Kidney (tissue), 14 donors: Measurements from ENCODE around the gene SNX27. TPM values are rescaled to one million over a fixed set of nuclear protein-coding genes. Genes with fewer than 3 reads are reported as not detected.

Experiments
- DNase-seq, 5 donors: peaks; one replicate each; pipeline ENCODE4 v3.0.0-alpha.2; 2013 to 2020
- FAIRE-seq: peaks from 2 replicates; lab custom pipeline; 2012; peaks lifted over from hg19 to GRCh38; lab: Jason Lieb, UNC
- H3K27ac ChIP-seq, 2 donors: one replicate each; pipeline ENCODE4 v1.7.0; 2013; ENCODE audit warnings: low read depth in 2 of 2, low read length in 2 of 2, inconsistent platforms in 1 of 2
- H3K27me3 ChIP-seq: one replicate; pipeline ENCODE4 v1.7.1; 2013; ENCODE audit warnings: low read length, inconsistent platforms; ENCODE audit not compliant: control insufficient read depth, insufficient read depth
- H3K36me3 ChIP-seq, 3 donors: one replicate each; pipeline versions ENCODE4 v1.7.0 to v1.7.1; 2013; ENCODE audit warnings: low read length in 3 of 3, control low read depth in 1 of 3, inconsistent platforms in 1 of 3; ENCODE audit not compliant: insufficient read depth in 3 of 3, control insufficient read depth in 2 of 3
- H3K4me1 ChIP-seq, 3 donors: one replicate each; pipeline versions ENCODE4 v1.7.0 to v1.7.1; 2013; ENCODE audit warnings: low read length in 3 of 3, inconsistent platforms in 1 of 3, low read depth in 1 of 3; ENCODE audit not compliant: control insufficient read depth in 2 of 3, insufficient read depth in 2 of 3
- H3K4me3 ChIP-seq, 3 donors: one replicate each; pipeline versions ENCODE4 v1.7.0 to v1.8.1; 2013; ENCODE audit warnings: low read length in 3 of 3, control low read depth in 1 of 3, inconsistent platforms in 1 of 3
- H3K9ac ChIP-seq, 3 donors: one replicate each; pipeline versions ENCODE4 v1.7.0 to v1.7.1; 2013; ENCODE audit warnings: low read length in 3 of 3, control low read depth in 1 of 3, inconsistent platforms in 1 of 3
- H3K9me3 ChIP-seq, 3 donors: one replicate each; pipeline versions ENCODE4 v1.7.0 to v1.7.1; 2013; ENCODE audit warnings: low read length in 3 of 3, control low read depth in 1 of 3, inconsistent platforms in 1 of 3; ENCODE audit not compliant: control insufficient read depth in 2 of 3, insufficient read depth in 1 of 3
- intact Hi-C: fragments of 100-400 bp; cut with DNase I; formaldehyde crosslinking; loops from one replicate; pipeline ENCODE4 v1.11.1; 2022
- polyA plus RNA-seq: library from polyadenylated mRNA; stranded (reverse); fragments of 350-450 nt; fragmentation: Illumina TruSeq; extraction: RNeasy Lipid Tissue Mini Kit (QIAGEN cat#74804); gene quantifications from one replicate; pipeline ENCODE4 v1.2.3, GENCODE V29; 2014; ENCODE audit warnings: low read depth, low replicate concordance; ENCODE audit not compliant: insufficient read depth
- total RNA-seq: library from RNA; stranded (reverse); fragmentation: NEBNext Ultra II Directional; extraction: Animal tissue kit (Norgen Biotek cat#: 25700); gene quantifications from one replicate; pipeline ENCODE4 v1.2.1, GENCODE V29; 2021
- TF ChIP-seq, protein P1 (sequence below): IDR thresholded peaks from 3 replicates; pipeline ENCODE4 v1.5.1; 2012; ENCODE audit warnings: mild to moderate bottlenecking, moderate library complexity, borderline replicate concordance; ENCODE audit not compliant: insufficient read depth; ENCODE audit errors: extremely low read depth
- donor health status: control.
- donor health status: control.
- donor health status: control.
- donor health status: control.
- donor health status: control.
- donor health status: DM: yes; HTN: yes; CAD: no.
- donor health status: Normal renal cell carcinoma (clear cell type).

Gene SNX27
- total and polyA plus RNA-seq, 2 donors from 2014 or later = 13.5 to 46.3 TPM

GRCh38 chr1:151579436-151580225 lies 32.2 kb upstream of the SNX27 start:
- H3K4me1 ChIP-seq = no peaks in the 10 kb centered on the region
- no peaks in the 10 kb centered on the region for H3K9me3 ChIP-seq
- DNase-seq (no peak), FAIRE-seq (no peak)
- no peaks in the 10 kb centered on the region for H3K27me3 ChIP-seq
- peaks cover 0 to 37% (median 28%) of the 10 kb centered on the region in 3 donors for H3K36me3 ChIP-seq
- H3K9ac ChIP-seq = no peak overlapping the region
- H3K4me3 ChIP-seq = no peak overlapping the region
- TF ChIP-seq, protein P1, sequence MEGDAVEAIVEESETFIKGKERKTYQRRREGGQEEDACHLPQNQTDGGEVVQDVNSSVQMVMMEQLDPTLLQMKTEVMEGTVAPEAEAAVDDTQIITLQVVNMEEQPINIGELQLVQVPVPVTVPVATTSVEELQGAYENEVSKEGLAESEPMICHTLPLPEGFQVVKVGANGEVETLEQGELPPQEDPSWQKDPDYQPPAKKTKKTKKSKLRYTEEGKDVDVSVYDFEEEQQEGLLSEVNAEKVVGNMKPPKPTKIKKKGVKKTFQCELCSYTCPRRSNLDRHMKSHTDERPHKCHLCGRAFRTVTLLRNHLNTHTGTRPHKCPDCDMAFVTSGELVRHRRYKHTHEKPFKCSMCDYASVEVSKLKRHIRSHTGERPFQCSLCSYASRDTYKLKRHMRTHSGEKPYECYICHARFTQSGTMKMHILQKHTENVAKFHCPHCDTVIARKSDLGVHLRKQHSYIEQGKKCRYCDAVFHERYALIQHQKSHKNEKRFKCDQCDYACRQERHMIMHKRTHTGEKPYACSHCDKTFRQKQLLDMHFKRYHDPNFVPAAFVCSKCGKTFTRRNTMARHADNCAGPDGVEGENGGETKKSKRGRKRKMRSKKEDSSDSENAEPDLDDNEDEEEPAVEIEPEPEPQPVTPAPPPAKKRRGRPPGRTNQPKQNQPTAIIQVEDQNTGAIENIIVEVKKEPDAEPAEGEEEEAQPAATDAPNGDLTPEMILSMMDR = no peak
- intact Hi-C loops = no loop called here
- no peak overlapping the region for H3K27ac ChIP-seq

DNA sequence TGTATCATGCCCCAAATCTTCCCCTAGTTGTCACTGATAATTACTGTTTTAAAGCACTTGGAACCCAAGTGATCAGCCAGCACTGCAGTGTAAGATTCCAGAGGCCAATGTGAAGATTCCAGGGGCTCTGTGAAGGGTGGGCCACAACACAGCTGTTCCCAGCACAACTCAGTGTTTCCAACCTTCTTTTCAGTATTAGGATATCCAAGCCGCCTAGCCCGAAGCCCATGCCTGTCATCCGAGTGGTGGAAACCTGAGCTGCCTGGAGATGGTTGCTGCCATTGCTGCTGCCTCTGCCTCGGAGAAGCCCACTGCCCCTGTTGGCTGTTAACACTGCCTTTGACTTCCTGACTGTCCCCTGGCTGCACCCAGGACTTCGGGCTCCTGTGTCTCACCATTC lies 30.4 kb upstream of the SNX27 start:
- DNase-seq (peak in 4 of 5 donors; percentile 43 to 62 (median 54)), FAIRE-seq (no peak)
- H3K36me3 ChIP-seq = peaks cover 0 to 30% (median 14%) of the 10 kb centered on the region in 3 donors
- no peaks in the 10 kb centered on the region for H3K27me3 ChIP-seq
- intact Hi-C loops = no loop called here
- H3K9me3 ChIP-seq = no peaks in the 10 kb centered on the region
- no peak overlapping the region for H3K27ac ChIP-seq
- H3K4me3 ChIP-seq = no peak overlapping the region
- H3K4me1 ChIP-seq = peaks cover 0 to 3% (median 0%) of the 10 kb centered on the region in 3 donors
- TF ChIP-seq, protein P1 = no peak
- H3K9ac ChIP-seq = no peak overlapping the region

- Histone ChIP-seq H3K4me3 (no peak overlapping the region), H3K27ac (no peak overlapping the region), H3K9me3 (no peaks in the 10 kb centered on the region), H3K9ac (no peak overlapping the region), H3K36me3 (peaks cover 0 to 30% (median 14%) of the 10 kb centered on the region in 3 donors), H3K27me3 (no peaks in the 10 kb centered on the region), H3K4me1 (peaks cover 0 to 3% (median 0%) of the 10 kb centered on the region in 3 donors)
- no peak for FAIRE-seq
- DNase-seq = peak in 1 of 5 donors; percentile 21
- TF ChIP-seq, protein P1 = no peak
- intact Hi-C loops = no loop called here
Measured at GRCh38 chr1:151581921-151582320, 29.9 kb upstream of the SNX27 start.
